Activated CD4-positive, alpha-beta memory T cell treated with anti-CD3 and anti-CD28 coated beads for 36 hours (primary cell): Measurements from ENCODE around the gene CALR. TPM values are rescaled to one million over a fixed set of nuclear protein-coding genes. Genes with fewer than 3 reads are reported as not detected.
A peak's percentile ranks its signal among the peaks of the same experiment; 100 is the strongest.

ENCODE experiments used
- microRNA-seq: library from miRNA; unstranded; fragments of <30 nt; microRNA quantifications from one replicate; pipeline ENCODE4 v1.2.0, GENCODE V29; 2022; ENCODE audit warnings: borderline number of aligned reads, borderline microRNAs expressed, borderline replicate concordance
- total RNA-seq, 2 experiments: library from RNA; stranded (reverse); gene quantifications; one replicate each; pipeline ENCODE4 v1.2.3, GENCODE V29; 2021

The CALR gene
- total RNA-seq, 2 experiments from 2014 or later: 625 to 642 TPM

Small RNAs within 50 kb of the gene (microRNA-seq; reads per million reads assigned to microRNA genes)
- gene MIR5695 (not detected), gene MIR6515 (11.0 reads per million, percentile 34 among the genes with 10 or more reads in this experiment)

Other genes with a start within 250 kb of the CALR start
- 1 to 10 TPM; 6.6 to 7.0 TPM for gene FBXW9, start 242.0 kb upstream of the CALR start, total RNA-seq
- 10 to 100 TPM; 65.2 to 76.4 TPM for gene TNPO2, start 214.7 kb upstream of the CALR start, total RNA-seq
- gene TRIR, start 203.9 kb upstream of the CALR start, total RNA-seq: 100 to 1,000 TPM; 167 to 182 TPM
- gene GET3, start 201.1 kb upstream of the CALR start, total RNA-seq: 10 to 100 TPM; 54.2 TPM
- not detected for gene BEST2, start 186.8 kb upstream of the CALR start, total RNA-seq
- 10 to 100 TPM; 20.2 to 22.2 TPM for gene HOOK2, start 163.1 kb upstream of the CALR start, total RNA-seq
- gene JUNB, start 147.1 kb upstream of the CALR start, total RNA-seq: 100 to 1,000 TPM; 409 to 411 TPM
- gene PRDX2, start 136.8 kb upstream of the CALR start, total RNA-seq: 100 to 1,000 TPM; 253 to 258 TPM
- 10 to 100 TPM; 42.4 to 44.6 TPM for gene THSD8, start 136.5 kb upstream of the CALR start, total RNA-seq
- gene RNASEH2A, start 132.0 kb upstream of the CALR start, total RNA-seq: 10 to 100 TPM; 61.9 to 66.8 TPM
- gene RTBDN, start 104.0 kb upstream of the CALR start, total RNA-seq: not detected
- 1 to 10 TPM; 1.7 to 2.3 TPM for gene MAST1, start 100.1 kb upstream of the CALR start, total RNA-seq
- 10 to 100 TPM; 27.0 to 27.5 TPM for gene DNASE2, start 57.2 kb upstream of the CALR start, total RNA-seq
- under 1 TPM; 0.12 to 0.19 TPM for gene KLF1, start 51.4 kb upstream of the CALR start, total RNA-seq
- gene GCDH, start 47.4 kb upstream of the CALR start, total RNA-seq: 10 to 100 TPM; 33.6 to 34.4 TPM
- gene SYCE2, start 19.3 kb upstream of the CALR start, total RNA-seq: 1 to 10 TPM; 3.0 to 4.2 TPM
- 100 to 1,000 TPM; 109 to 110 TPM for gene FARSA, start 4.9 kb upstream of the CALR start, total RNA-seq
- gene RAD23A, start 7.3 kb downstream of the CALR start, total RNA-seq: 100 to 1,000 TPM; 190 to 194 TPM
- 10 to 100 TPM; 31.2 to 32.6 TPM for gene GADD45GIP1, start 18.6 kb downstream of the CALR start, total RNA-seq
- under 1 TPM in 1 of 2 experiments, not detected in 1; 0.12 TPM for gene DAND5, start 31.0 kb downstream of the CALR start, total RNA-seq
- 1 to 10 TPM; 1.6 to 2.0 TPM for gene NFIX, start 56.9 kb downstream of the CALR start, total RNA-seq
- gene LYL1, start 164.2 kb downstream of the CALR start, total RNA-seq: 1 to 10 TPM; 5.0 to 5.6 TPM
- gene TRMT1, start 178.1 kb downstream of the CALR start, total RNA-seq: 10 to 100 TPM; 59.2 to 61.3 TPM
- gene NACC1, start 179.7 kb downstream of the CALR start, total RNA-seq: 10 to 100 TPM; 89.8 to 90.9 TPM
- gene STX10, start 211.8 kb downstream of the CALR start, total RNA-seq: 10 to 100 TPM; 65.5 to 66.3 TPM
- gene IER2, start 211.8 kb downstream of the CALR start, total RNA-seq: 100 to 1,000 TPM; 129 to 137 TPM